ENCODE measurements around the gene XBP1.
"Not testable (repeated sequence)": the region's sequence is repeated elsewhere in the genome, so short reads cannot be mapped to it uniquely, and the experiment has no call there.

DNA sequence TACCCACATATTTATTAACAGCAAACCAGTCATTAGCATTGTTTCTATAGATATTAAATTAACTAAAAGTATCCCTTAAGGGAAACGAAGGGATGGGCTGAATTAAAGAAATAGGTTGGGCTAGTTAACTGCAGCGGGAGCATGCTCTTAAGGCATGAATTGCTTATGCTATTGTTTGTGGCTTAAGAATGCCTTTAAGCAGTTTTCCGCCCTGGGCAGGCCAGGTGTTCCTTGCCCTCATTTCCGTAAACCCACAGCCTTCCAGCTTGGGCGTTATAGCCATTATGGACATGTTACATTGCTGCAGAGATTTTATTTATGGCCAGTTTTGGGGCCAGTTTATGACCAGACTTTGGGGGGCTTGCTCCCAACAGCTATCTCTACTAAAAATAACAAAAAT lies 5.1 kb upstream of the XBP1 start:
- TF ChIP-seq, protein P1, sequence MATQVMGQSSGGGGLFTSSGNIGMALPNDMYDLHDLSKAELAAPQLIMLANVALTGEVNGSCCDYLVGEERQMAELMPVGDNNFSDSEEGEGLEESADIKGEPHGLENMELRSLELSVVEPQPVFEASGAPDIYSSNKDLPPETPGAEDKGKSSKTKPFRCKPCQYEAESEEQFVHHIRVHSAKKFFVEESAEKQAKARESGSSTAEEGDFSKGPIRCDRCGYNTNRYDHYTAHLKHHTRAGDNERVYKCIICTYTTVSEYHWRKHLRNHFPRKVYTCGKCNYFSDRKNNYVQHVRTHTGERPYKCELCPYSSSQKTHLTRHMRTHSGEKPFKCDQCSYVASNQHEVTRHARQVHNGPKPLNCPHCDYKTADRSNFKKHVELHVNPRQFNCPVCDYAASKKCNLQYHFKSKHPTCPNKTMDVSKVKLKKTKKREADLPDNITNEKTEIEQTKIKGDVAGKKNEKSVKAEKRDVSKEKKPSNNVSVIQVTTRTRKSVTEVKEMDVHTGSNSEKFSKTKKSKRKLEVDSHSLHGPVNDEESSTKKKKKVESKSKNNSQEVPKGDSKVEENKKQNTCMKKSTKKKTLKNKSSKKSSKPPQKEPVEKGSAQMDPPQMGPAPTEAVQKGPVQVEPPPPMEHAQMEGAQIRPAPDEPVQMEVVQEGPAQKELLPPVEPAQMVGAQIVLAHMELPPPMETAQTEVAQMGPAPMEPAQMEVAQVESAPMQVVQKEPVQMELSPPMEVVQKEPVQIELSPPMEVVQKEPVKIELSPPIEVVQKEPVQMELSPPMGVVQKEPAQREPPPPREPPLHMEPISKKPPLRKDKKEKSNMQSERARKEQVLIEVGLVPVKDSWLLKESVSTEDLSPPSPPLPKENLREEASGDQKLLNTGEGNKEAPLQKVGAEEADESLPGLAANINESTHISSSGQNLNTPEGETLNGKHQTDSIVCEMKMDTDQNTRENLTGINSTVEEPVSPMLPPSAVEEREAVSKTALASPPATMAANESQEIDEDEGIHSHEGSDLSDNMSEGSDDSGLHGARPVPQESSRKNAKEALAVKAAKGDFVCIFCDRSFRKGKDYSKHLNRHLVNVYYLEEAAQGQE (IDR thresholded peaks at IDR 0.05; ENCODE audit: low read depth), result not testable (repeated sequence)
- not testable (repeated sequence) for TF ChIP-seq ZNF274 (IDR thresholded peaks at IDR 0.05; ENCODE audit: low read depth, low read length); EZH2 (IDR thresholded peaks at IDR 0.05); POLR2A (IDR thresholded peaks at IDR 0.05; ENCODE audit: borderline replicate concordance, extremely low read depth, insufficient read depth, insufficient read length)
- TF ChIP-seq, protein P2, sequence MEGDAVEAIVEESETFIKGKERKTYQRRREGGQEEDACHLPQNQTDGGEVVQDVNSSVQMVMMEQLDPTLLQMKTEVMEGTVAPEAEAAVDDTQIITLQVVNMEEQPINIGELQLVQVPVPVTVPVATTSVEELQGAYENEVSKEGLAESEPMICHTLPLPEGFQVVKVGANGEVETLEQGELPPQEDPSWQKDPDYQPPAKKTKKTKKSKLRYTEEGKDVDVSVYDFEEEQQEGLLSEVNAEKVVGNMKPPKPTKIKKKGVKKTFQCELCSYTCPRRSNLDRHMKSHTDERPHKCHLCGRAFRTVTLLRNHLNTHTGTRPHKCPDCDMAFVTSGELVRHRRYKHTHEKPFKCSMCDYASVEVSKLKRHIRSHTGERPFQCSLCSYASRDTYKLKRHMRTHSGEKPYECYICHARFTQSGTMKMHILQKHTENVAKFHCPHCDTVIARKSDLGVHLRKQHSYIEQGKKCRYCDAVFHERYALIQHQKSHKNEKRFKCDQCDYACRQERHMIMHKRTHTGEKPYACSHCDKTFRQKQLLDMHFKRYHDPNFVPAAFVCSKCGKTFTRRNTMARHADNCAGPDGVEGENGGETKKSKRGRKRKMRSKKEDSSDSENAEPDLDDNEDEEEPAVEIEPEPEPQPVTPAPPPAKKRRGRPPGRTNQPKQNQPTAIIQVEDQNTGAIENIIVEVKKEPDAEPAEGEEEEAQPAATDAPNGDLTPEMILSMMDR (IDR thresholded peaks at IDR 0.05 in 2 of 3, conservative IDR thresholded peaks at IDR 0.05 in 1 of 3; ENCODE audit: borderline replicate concordance in 1 of 3, insufficient read depth in 1 of 3, low read depth in 2 of 3, low read length in 2 of 3), result not testable (repeated sequence)
